H9 (cell line): ENCODE results near the gene PAFAH1B1. TPM values are rescaled to one million over a fixed set of nuclear protein-coding genes. Genes with fewer than 3 reads are reported as not detected.

Experiments used
- DNase-seq: peaks from one replicate; pipeline ENCODE4 v3.0.0-alpha.2; 2017
- H2AFZ ChIP-seq: one replicate; pipeline ENCODE4 v1.6.1; 2013; ENCODE audit warnings: mild to moderate bottlenecking, low read length, control low read depth, moderate library complexity
- H2AK5ac ChIP-seq: 2 replicates; pipeline ENCODE4 v1.6.1; 2013; ENCODE audit warnings: low read length, control low read depth, mixed read lengths; ENCODE audit not compliant: insufficient read length
- H2BK120ac ChIP-seq: one replicate; pipeline ENCODE4 v1.6.1; 2013; ENCODE audit warnings: low read depth, mild to moderate bottlenecking, low read length, control low read depth, inconsistent platforms; ENCODE audit not compliant: poor library complexity, severe bottlenecking
- H2BK12ac ChIP-seq: 2 replicates; pipeline ENCODE4 v1.6.1; 2013; ENCODE audit warnings: low read length, control low read depth, mixed read lengths, low read depth; ENCODE audit not compliant: insufficient read length
- H2BK15ac ChIP-seq: 2 replicates; pipeline ENCODE4 v1.6.1; 2013; ENCODE audit warnings: low read depth, low read length, control low read depth
- H2BK20ac ChIP-seq: one replicate; pipeline ENCODE4 v1.6.1; 2013; ENCODE audit warnings: low read depth, mild to moderate bottlenecking, low read length, control low read depth, inconsistent platforms; ENCODE audit not compliant: poor library complexity, severe bottlenecking
- H2BK5ac ChIP-seq: 2 replicates; pipeline ENCODE4 v1.6.1; 2013; ENCODE audit warnings: low read length, control low read depth, mixed read lengths; ENCODE audit not compliant: insufficient read length
- H3K14ac ChIP-seq: 2 replicates; pipeline ENCODE4 v1.6.1; 2013; ENCODE audit warnings: low read length, control low read depth; ENCODE audit not compliant: insufficient read depth
- H3K18ac ChIP-seq: 2 replicates; pipeline ENCODE4 v1.6.1; 2013; ENCODE audit warnings: low read depth, mild to moderate bottlenecking, mixed read lengths, low read length, control low read depth; ENCODE audit not compliant: insufficient read length
- H3K23ac ChIP-seq: 2 replicates; pipeline ENCODE4 v1.6.1; 2013; ENCODE audit warnings: low read length, control low read depth, mixed read lengths, low read depth; ENCODE audit not compliant: insufficient read length
- H3K23me2 ChIP-seq: 2 replicates; pipeline ENCODE4 v1.6.1; 2013; ENCODE audit warnings: low read depth, mild to moderate bottlenecking, mixed read lengths, low read length, control low read depth; ENCODE audit not compliant: insufficient read length, poor library complexity, severe bottlenecking
- H3K27ac ChIP-seq: 2 replicates; pipeline ENCODE4 v1.5.1; 2013; ENCODE audit warnings: low read length, control low read depth, mixed read lengths, low read depth; ENCODE audit not compliant: insufficient read length
- H3K27me3 ChIP-seq: 2 replicates; pipeline ENCODE4 v1.6.1; 2013; ENCODE audit warnings: low read length, control low read depth, inconsistent platforms; ENCODE audit not compliant: insufficient read depth
- H3K4ac ChIP-seq: 2 replicates; pipeline ENCODE4 v1.6.1; 2013; ENCODE audit warnings: low read depth, mild to moderate bottlenecking, control low read depth, inconsistent platforms, low read length, moderate library complexity
- H3K4me1 ChIP-seq: 2 replicates; pipeline ENCODE4 v1.6.1; 2013; ENCODE audit warnings: low read length, control low read depth, inconsistent platforms; ENCODE audit not compliant: insufficient read depth
- H3K4me2 ChIP-seq: 2 replicates; pipeline ENCODE4 v1.6.1; 2013; ENCODE audit warnings: low read length, control low read depth, mixed read lengths; ENCODE audit not compliant: insufficient read length, insufficient read depth
- H3K56ac ChIP-seq: 2 replicates; pipeline ENCODE4 v1.6.1; 2013; ENCODE audit warnings: low read depth, mild to moderate bottlenecking, mixed read lengths, low read length, control low read depth; ENCODE audit not compliant: insufficient read length
- H3K79me1 ChIP-seq: 2 replicates; pipeline ENCODE4 v1.6.1; 2013; ENCODE audit warnings: low read depth, mild to moderate bottlenecking, moderate library complexity, low read length, control low read depth, inconsistent platforms; ENCODE audit not compliant: insufficient read depth, poor library complexity, severe bottlenecking
- H3K79me2 ChIP-seq: 2 replicates; pipeline ENCODE4 v1.6.1; 2013; ENCODE audit warnings: low read length, control low read depth, inconsistent platforms; ENCODE audit not compliant: insufficient read depth
- H3K9ac ChIP-seq: 2 replicates; pipeline ENCODE4 v1.6.1; 2013; ENCODE audit warnings: low read length, control low read depth, mixed read lengths; ENCODE audit not compliant: insufficient read length; ENCODE audit errors: extremely low read depth
- H3K9me3 ChIP-seq: one replicate; pipeline ENCODE4 v1.6.1; 2013; ENCODE audit warnings: low read depth, low read length, inconsistent platforms; ENCODE audit not compliant: control insufficient read depth
- H3T11ph ChIP-seq: one replicate; pipeline ENCODE4 v1.6.1; 2013; ENCODE audit warnings: mild to moderate bottlenecking, low read length, control low read depth, inconsistent platforms
- H4K20me1 ChIP-seq: one replicate; pipeline ENCODE4 v1.6.1; 2013; ENCODE audit not compliant: control insufficient read depth, insufficient read length, insufficient read depth
- H4K5ac ChIP-seq: 2 replicates; pipeline ENCODE4 v1.6.1; 2013; ENCODE audit warnings: low read depth, mild to moderate bottlenecking, mixed read lengths, low read length, control low read depth; ENCODE audit not compliant: insufficient read length
- H4K8ac ChIP-seq: replicated peaks from 2 replicates; pipeline ENCODE4 v1.6.1; 2013; ENCODE audit warnings: low read length, control low read depth, mixed read lengths, low read depth; ENCODE audit not compliant: insufficient read length
- H4K91ac ChIP-seq: 2 replicates; pipeline ENCODE4 v1.6.1; 2013; ENCODE audit warnings: low read depth, mild to moderate bottlenecking, moderate library complexity, mixed read lengths, low read length, control low read depth; ENCODE audit not compliant: insufficient read length
- H3K27ac Mint-ChIP-seq, 3 experiments: 2 replicates in 2 of 3; 3 replicates in 1 of 3; pipeline ENCODE4 v1.8.0; 2020 to 2021; ENCODE audit warnings: mixed read lengths in 3 of 3, mild to moderate bottlenecking in 1 of 3, moderate library complexity in 1 of 3
- H3K27me3 Mint-ChIP-seq: 2 replicates; pipeline ENCODE4 v1.8.0; 2021; ENCODE audit warnings: low read depth, mild to moderate bottlenecking, moderate library complexity, mixed read lengths
- H3K36me3 Mint-ChIP-seq, 3 experiments: 2 replicates in 2 of 3; 3 replicates in 1 of 3; pipeline ENCODE4 v1.8.0; 2020 to 2021; ENCODE audit warnings: low read depth in 3 of 3, mixed read lengths in 3 of 3; ENCODE audit not compliant: insufficient read depth in 1 of 3
- H3K4me1 Mint-ChIP-seq, 2 experiments: 2 replicates each; pipeline ENCODE4 v1.8.0; 2020; ENCODE audit warnings: mixed read lengths in 2 of 2
- H3K4me3 Mint-ChIP-seq, 2 experiments: 2 replicates in 1 of 2; 3 replicates in 1 of 2; pipeline ENCODE4 v1.8.0; 2020 to 2021; ENCODE audit warnings: mild to moderate bottlenecking in 2 of 2, mixed read lengths in 2 of 2, moderate library complexity in 1 of 2
- H3K9me3 Mint-ChIP-seq, 2 experiments: 2 replicates in 1 of 2; 3 replicates in 1 of 2; pipeline ENCODE4 v1.8.0; 2020; ENCODE audit warnings: mild to moderate bottlenecking in 2 of 2, mixed read lengths in 2 of 2, moderate library complexity in 1 of 2
- WGBS: extraction: QIAGEN DNeasy Blood & Tissue Kit; methylation state at CpG from one replicate; pipeline ENCODE4 v1.1.7; 2013; ENCODE audit warnings: missing lambda C conversion rate, low lambda C conversion rate, mixed read lengths; ENCODE audit not compliant: insufficient read length; ENCODE audit errors: extremely low coverage; 5-methylcytosine and 5-hydroxymethylcytosine counted together
- total RNA-seq: library from RNA; stranded (reverse); gene quantifications from 2 replicates; pipeline ENCODE4 v1.2.1, GENCODE V29; 2021
- TF ChIP-seq, protein P1 (sequence below): fragments of 200-600 bp; sonication (generic); conservative IDR thresholded peaks from 3 replicates; pipeline ENCODE4 v1.8.0; 2021; ENCODE audit warnings: antibody characterized with exemption, mild to moderate bottlenecking

The PAFAH1B1 gene
- total RNA-seq, 1 experiment from 2014 or later: 134 TPM

DNA sequence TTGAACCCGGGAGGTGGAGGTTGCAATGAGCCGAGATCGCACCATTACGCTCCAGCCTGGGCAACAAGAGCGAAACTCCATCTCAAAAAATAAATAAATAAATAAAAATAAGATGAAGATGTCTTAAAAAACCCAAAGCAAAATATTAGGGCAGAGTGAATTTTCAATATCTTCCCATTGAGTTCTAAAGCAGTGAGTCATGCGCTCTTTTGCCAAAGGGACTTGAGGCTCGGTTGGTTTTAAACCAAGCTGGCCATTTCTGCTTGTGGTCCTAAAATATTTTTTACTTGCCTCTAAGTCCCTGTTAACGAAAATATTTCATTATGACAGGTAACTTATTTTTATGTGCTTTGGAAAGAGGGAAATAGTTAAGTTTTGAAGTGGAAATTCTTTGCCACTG lies 4.7 kb downstream of the PAFAH1B1 start:
- 0 out of 7 replicates have a peak overlapping the region, but pooled peaks of 1 of the 3 experiments have one; percentile 66 for H3K27ac Mint-ChIP-seq
- no peak overlapping the region for H2AFZ ChIP-seq
- H3K23ac ChIP-seq: no peak overlapping the region
- TF ChIP-seq, protein P1, sequence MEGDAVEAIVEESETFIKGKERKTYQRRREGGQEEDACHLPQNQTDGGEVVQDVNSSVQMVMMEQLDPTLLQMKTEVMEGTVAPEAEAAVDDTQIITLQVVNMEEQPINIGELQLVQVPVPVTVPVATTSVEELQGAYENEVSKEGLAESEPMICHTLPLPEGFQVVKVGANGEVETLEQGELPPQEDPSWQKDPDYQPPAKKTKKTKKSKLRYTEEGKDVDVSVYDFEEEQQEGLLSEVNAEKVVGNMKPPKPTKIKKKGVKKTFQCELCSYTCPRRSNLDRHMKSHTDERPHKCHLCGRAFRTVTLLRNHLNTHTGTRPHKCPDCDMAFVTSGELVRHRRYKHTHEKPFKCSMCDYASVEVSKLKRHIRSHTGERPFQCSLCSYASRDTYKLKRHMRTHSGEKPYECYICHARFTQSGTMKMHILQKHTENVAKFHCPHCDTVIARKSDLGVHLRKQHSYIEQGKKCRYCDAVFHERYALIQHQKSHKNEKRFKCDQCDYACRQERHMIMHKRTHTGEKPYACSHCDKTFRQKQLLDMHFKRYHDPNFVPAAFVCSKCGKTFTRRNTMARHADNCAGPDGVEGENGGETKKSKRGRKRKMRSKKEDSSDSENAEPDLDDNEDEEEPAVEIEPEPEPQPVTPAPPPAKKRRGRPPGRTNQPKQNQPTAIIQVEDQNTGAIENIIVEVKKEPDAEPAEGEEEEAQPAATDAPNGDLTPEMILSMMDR: no peak
- H3K79me1 ChIP-seq: peaks cover 4% of the 10 kb centered on the region
- H2BK15ac ChIP-seq: no peak overlapping the region
- no peak overlapping the region for H2AK5ac ChIP-seq
- no peak overlapping the region for H3K9ac ChIP-seq
- H3K4ac ChIP-seq: no peak overlapping the region
- no peaks in the 10 kb centered on the region for H3K4me1 ChIP-seq
- H3K9me3 ChIP-seq: no peaks in the 10 kb centered on the region
- H2BK5ac ChIP-seq: no peak overlapping the region
- no peaks in the 10 kb centered on the region for H3K27me3 ChIP-seq
- no CpG with 5 or more reads among the region's 8 CpGs for WGBS
- H2BK120ac ChIP-seq: no peak overlapping the region
- H4K91ac ChIP-seq: no peak overlapping the region
- no peaks in the 10 kb centered on the region for H3K27me3 Mint-ChIP-seq
- no peak overlapping the region for H2BK20ac ChIP-seq
- H3K4me3 Mint-ChIP-seq: no peak overlapping the region
- H4K5ac ChIP-seq: no peak overlapping the region
- H3K56ac ChIP-seq: no peak overlapping the region
- H3K27ac ChIP-seq: no peak overlapping the region
- peaks cover 67% of the 10 kb centered on the region; the same call in 1 of the 2 replicates for H3K79me2 ChIP-seq
- no peak overlapping the region for H2BK12ac ChIP-seq
- no peak overlapping the region for H4K8ac ChIP-seq
- H3K18ac ChIP-seq: no peak overlapping the region
- no peaks in the 10 kb centered on the region for H4K20me1 ChIP-seq
- H3K9me3 Mint-ChIP-seq: no peaks in the 10 kb centered on the region
- H3K23me2 ChIP-seq: peaks cover 8% of the 10 kb centered on the region
- H3K4me1 Mint-ChIP-seq: peaks cover 39 to 46% of the 10 kb centered on the region in 2 experiments
- DNase-seq: no peak
- H3T11ph ChIP-seq: no peak overlapping the region
- no peak overlapping the region for H3K4me2 ChIP-seq
- peaks cover 0 to 2% (median 0%) of the 10 kb centered on the region in 3 experiments; a peak in 2 of 7 replicates for H3K36me3 Mint-ChIP-seq
- H3K14ac ChIP-seq: no peak overlapping the region
